Hematopoietic multipotent progenitor cell treated with erythropoietin and hydrocortisone succinate and interleukin-3 and kit ligand, for 17 days (in vitro differentiated cells): ENCODE measurements around the gene CORO2B.

Experiments
- DNase-seq: peaks from one replicate; pipeline ENCODE4 v3.0.0-alpha.2; 2015; ENCODE audit warnings: low spot score

The CORO2B gene

DNA sequence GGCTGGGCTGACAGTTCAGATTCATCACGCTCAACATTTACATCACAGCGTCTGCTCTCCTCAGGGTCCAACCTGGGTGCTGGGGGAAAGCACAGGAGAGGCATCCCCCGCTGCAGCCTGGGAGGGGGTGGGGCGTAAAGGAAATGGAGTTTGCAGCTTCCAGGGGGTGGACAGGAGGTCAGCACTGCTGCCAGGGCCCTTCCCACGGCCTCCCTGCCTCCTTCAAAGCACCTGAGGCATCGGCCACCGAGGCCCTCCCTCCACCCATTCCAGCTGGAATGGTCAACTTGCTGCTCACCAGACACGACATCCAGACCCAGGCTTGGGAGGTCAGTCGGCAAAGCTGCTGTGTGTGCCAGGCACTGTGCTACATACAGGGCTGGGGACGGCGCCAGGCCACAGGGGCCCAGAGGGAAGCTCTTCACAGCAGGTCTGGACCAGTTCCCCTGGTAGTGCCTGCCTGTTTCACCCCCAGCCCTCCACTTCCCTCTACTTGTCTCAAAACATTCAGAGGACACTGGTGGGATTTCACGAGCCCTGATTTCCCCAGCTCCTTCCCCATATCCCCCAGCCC lies 121.2 kb downstream of the CORO2B start:
- DNase-seq = no peak

DNA sequence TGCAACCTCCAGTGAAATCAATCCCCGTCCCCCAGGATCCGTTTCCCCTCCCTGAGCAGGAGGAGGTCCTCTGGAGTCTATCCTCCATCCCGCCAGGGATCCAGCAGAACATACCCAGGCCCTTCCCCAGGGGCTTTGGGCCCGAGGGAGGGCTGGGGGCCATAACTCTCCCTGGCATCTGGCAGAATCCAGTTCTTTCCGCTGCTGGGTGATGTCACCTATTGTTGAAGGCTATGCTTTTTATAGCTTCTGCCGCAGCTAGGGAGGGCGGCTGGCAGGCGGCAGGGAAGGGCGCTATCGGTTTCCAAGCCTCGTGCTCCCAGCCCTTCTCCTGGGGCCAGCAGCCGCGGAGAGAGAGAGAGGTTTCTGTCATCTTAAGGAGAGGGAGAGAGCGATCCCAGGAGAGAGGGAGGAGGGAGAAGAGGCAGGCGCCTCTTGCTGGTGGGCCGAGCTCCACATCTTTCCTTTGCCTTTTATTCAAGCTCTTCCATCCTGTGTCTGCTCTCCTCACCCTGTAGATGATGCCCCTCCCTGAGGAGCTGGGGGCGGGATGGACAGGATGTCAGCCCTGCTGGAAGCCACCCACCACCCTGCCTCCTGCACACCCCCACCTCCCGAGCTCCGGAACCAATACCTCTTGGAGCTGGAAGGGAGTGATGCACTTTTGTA lies 121.8 kb downstream of the CORO2B start:
- DNase-seq = no peak

DNA sequence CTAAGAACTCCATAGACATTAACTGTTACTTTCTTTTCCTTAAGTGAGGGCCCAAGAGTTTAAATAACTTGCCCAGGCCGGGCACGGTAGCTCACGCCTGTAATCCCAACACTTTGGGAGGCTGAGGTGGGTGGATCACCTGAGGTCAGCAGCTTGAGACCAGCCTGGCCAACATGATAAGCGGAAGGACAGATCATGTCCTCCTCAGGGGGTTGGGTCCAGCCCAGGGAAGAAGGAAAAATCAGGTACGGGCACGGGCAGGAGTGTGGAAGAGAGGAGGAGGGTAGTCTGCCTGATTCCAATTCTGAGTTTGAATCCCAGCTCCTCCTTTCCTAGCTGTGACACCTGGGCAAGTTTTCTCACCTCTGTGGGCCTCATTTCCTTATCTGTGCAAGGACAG lies 123.1 kb downstream of the CORO2B start:
- DNase-seq = no peak

DNA sequence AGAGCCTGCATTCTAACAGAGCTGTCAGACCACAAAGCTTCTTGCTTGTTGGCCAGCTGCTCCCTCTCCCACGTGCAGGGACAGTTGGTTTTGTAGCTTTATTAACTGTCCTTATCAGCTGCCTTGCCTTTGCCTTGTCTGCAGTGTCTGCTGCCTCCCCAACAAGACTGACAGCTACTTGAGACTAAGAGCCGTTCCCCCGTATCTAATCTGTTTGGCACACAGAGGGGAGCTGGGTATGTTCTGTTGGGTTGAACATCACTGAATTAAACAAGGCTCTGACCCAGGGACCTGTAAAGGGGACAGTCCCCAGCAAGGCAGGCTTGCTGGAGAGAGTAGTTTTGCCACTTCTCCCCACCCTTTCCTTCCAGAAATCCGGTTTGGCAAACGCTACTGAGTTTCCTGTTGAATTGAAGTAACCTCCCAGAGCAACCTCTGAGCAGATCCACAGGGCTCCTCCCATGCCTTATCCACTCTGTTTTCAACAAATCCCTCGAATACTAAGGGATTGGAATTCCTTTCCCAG lies 125.8 kb downstream of the CORO2B start:
- DNase-seq = peak; percentile 26

DNA sequence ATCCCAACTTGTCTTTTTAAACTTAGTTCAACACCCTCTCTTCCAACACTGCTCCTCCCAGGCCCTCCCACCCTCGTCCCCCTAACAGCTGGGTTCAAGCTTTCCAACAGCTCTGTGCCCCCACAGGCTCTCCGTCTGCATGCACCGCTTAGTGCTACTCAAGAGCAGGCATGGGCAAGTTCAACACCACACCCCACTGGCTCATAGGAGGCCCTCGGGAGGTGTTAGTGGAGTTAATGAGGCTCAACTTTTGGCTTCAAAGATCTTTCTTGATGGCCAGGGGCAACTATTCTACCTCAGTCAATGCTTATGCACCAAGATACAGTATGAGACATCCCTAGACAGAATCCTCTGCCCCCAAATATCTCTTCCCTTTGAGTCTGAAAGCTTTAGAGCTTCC lies 127.5 kb downstream of the CORO2B start:
- no peak for DNase-seq

DNA sequence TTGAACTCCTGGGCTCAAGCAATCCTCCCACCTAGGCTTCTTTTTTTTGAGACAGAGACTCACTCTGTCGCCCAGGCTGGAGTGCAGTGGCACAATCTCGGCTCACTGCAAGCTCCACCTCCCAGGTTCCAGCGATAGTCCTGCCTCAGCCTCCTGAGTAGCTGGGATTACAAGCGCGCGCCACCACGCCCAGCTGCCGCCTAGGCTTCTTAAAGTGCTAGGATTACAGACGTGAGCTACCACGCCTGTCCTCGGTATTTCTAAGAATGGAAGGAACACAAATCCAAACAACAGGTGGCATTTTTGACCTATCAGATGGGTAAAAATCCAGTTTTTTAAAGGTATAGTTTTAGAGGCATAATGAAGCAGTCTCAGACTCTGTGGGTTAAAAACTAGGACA lies 128.1 kb downstream of the CORO2B start:
- DNase-seq = no peak

DNA sequence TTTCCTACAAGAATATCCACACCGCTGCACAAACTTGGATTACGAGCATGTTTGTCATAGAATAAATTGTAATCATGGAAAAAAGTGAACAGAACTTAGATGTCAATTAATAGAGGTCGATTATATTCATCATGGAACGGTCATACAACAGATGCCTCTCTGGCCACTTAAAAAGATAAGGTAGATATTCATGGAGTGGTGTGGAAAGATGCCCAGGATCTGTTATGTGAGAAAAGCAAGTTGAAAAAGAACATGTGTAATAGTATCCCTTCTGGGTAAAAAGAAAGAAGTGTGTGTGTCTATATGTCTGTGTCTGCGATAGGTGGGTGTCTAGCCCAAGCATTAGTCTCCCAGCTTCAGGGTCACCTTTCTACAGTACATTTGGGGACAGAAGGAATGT lies 128.6 kb downstream of the CORO2B start:
- no peak for DNase-seq

DNA sequence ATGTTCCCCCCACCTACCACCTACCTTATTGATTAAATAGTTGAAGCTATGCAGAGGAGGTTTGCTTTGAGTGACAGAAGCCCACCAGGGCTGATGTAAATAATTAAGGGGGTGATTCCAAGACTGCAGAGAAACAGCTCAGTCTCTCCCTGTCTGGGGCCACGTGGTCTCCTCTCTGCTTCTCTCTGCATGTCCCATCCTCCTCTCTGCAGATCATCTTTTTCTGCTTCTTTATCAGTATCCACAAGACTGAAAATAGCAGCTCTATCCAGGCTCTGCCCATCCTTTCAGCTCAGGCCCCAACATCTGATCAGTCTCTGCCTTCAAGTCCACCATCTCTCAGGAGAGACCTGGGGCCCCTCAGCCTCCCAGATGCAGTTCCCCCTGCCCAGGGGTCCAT lies 131.1 kb downstream of the CORO2B start:
- no peak for DNase-seq

DNA sequence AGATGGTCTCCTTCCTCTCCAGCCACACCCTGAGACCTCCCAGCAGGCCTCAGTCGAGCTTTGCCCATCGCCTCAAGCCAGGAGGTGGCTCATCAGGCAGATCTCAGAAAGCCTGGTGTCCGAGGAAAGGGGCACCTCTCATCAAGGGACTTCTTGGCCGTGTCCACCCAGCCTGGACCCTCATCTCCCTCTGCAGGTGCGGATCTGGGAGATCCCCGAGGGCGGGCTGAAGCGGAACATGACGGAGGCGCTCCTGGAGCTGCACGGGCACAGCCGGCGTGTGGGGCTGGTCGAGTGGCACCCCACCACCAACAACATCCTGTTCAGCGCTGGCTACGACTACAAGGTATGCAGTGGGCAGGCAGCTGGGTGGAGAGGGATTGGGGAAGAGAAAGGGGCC lies 131.7 kb downstream of the CORO2B start:
- no peak for DNase-seq

DNA sequence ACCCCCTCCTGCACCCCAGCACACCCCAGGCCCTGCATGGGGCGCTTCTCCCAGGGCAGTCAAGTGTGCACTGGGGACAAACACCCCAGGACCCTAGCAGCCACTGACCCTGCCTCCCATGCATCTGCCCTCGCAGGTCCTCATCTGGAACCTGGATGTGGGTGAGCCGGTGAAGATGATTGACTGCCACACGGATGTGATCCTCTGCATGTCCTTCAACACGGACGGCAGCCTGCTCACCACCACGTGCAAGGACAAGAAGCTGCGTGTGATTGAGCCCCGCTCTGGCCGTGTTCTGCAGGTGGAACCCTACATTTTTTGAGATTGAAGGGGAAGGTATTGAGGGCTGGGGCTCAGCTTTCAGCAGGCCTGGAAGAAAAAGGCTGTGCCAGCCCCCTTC lies 132.6 kb downstream of the CORO2B start:
- no peak for DNase-seq

DNA sequence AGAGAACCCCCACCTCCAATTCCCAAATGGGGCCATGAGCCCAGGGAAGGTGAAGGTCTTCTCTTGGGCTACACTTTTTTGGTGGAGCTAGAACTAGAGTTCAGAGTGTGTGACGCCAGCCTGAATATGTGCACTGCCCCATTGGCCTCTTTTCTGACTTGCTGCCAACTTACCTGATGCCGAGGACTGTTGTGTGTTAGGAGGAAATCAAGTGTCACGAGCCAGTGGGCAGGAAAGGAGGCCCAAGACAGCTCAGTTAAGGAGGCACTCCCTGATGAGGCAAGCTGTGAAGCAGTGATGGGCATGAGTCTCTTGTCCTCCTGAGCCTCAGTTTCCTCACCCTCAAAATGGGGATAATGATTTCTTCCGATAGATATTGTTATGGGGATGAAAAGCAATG lies 134.1 kb downstream of the CORO2B start:
- no peak for DNase-seq

DNA sequence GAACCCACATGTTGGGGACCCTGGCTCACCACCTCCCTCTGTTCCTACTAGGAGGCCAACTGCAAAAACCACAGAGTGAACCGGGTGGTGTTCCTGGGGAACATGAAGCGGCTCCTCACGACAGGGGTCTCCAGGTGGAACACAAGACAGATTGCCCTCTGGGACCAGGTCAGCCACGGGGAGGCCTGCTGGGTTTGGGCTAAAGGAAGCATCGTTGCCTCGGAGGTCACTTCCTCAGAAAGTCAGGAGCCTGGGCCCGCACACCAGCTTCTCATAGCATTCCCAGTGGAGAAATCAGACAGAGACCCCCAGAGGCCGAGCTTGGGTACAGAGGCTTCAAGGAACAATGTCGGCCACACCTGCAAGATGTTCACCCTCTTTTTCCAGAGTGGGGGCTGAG lies 135.1 kb downstream of the CORO2B start:
- DNase-seq = no peak

DNA sequence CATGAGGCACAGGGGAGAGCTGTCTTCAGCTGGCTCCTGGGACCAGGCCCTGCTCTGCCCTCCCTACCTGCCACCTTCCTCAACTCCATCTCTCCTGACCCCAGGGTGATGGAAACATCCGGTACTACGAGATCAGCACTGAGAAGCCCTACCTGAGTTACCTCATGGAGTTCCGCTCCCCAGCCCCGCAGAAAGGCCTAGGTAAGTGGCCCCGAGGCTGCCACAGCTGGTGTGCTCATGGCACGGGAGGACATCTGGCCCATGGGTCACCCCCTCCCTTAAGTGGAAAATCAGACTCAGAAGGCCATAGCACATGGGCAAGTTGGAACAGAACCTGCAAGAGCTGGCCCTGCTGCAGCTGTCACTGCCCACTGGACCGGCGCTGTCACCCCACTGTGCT lies 136.3 kb downstream of the CORO2B start:
- no peak for DNase-seq

DNA sequence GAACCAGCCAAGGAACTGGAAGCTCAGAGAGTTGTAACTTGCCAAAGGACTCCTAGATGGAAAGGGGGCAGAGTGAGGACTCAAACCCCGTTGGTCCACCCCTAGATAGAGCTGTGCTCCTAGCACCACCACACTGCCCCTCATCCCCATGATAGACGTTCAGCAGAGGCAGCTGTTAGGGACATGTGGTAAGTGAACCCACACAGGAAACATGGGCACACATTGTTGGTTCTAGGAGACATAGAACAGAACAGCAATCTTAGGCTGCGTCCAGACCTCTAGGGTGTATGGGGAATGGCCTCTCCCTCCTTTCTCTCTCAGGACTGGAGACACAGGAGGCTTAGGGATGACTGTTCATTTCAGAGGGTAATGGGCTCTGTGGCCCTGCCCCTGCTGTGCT lies 139.2 kb downstream of the CORO2B start:
- DNase-seq = no peak

DNA sequence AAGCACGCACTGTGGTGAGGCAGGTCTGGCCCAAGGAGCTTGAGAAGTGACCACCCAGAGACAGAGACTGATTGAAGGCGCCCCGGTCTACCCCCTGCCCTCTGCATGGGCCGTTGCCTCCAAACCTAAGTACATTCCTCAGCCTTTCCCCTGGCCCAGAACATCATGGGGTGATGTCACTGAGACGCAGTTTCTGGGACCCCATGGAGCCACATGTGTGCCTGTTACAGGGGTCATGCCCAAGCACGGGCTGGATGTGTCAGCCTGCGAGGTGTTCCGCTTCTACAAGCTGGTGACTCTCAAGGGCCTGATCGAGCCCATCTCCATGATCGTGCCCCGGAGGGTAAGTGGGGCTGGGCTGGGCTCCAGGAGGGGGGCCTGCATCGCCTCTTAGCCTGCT lies 139.7 kb downstream of the CORO2B start:
- no peak for DNase-seq

DNA sequence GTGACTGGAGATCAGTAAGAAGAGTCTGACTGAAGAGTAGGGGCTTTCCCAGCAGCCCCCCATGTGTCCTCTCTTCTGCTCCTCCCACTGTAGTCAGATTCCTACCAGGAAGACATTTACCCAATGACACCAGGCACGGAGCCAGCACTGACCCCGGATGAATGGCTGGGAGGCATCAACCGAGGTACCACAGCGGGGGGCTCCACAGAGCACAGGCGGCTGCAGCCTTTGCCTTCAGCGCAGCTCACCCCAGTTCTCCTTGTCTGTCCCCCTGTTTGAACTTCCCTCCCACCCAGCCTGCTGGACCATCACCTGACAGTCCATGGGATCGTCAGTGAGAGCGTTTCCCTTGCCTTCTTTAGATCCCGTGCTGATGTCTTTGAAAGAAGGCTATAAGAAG lies 140.3 kb downstream of the CORO2B start:
- DNase-seq = no peak

DNA sequence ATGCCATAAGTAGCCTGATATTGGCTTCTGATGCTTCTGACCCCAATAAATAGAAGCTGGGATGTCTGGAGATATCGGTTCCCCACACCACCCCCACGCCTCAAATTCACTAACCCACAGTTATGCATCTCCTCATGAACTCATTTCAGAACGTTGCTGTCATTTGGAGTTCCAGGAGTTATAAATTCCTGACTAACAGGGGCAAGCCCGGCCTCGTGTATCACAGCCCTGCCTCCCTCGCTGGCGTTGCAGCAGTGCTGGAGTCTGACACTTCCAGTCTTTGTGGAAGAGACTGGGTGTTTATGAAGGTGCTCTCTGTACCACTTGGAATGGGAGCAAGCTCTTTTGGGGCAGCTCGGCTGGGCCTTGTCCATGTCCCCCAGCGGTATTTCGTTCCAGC lies 140.9 kb downstream of the CORO2B start:
- DNase-seq = no peak

DNA sequence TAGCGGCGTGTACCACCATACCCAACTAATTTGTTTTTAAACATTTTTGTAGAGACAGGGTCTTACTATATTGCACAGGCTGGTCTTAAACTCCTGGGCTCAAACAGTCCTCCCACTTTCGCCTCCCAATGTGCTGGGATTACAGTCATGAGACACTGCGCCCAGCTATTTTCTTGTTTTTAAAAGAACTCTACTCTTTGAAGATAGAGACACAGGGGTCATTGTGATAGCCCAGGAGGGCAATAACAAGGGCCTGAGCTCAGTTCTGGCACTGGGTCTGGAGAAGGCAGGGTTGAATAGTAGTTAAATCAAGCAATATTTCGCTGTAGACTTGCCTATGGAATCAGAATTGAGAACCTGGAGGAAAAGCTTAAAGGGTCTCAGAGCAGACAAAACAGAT lies 143.1 kb downstream of the CORO2B start:
- no peak for DNase-seq

DNA sequence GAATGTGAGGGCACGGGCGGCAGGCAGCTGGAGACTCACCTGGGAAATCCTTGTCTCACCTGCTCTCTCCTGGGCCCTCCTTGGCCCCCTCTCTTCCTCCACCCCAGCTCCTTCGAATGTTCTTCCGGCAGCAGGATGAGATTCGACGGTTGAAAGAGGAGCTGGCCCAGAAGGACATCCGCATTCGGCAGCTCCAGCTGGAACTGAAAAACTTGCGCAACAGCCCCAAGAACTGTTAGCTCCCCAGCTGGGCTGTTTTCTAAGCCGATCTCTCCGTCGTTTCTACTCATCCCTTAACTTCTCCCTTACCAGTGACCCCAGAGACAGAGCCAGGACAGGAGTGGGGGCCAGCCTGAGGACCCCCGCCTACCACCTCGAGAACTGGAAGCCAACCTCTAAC lies 146.9 kb downstream of the CORO2B start:
- no peak for DNase-seq

DNA sequence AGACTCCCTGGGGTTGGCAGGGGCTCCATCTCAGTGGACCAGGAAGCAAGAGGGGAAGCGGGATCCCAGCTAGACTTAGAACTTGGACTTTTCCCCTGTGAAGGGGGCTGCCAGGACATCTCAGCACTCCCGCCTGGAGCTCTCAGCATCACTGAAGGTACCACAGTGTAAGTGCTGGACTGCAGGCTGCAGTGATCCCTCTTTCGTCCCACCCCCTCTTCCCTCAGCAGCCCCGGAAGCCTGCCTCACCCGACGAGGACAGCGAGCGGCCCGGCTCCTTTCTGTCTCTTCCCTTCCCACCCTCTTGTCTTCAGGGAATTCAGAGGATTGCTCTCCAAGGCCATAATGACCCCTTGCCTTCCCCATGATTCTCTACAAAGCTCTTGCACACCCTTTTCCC lies 147.5 kb downstream of the CORO2B start:
- no peak for DNase-seq

DNA sequence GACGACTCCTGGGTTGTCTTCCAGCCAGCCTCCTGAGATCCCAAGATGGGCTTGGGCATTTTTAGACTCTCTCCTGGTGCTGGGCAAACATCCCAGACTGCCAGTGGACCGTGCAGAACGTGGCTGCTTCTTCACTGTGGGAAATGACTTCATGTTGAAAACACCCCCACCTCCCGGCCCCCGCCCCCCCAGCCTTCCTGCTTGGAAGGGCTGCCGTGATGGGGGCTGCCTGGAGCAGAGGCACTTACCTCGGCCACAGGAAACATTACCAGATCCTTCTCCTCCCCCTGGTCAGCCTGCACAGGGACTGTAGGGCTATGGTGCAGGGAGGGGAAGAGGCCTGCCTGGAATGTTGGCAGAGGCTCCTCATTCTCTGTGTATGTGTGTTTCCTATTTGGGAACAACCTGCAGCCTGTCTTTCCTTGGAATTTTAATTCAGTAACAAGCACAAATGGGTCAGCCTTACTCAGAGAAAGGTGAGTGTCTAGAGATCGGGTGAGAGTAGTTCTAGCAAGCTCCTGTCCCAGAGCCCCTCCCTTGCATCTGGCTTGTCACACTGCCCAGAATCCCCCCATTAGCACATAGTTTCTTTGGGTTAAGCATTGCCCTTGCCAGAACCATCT lies 151.1 kb downstream of the CORO2B start:
- DNase-seq = no peak

DNA sequence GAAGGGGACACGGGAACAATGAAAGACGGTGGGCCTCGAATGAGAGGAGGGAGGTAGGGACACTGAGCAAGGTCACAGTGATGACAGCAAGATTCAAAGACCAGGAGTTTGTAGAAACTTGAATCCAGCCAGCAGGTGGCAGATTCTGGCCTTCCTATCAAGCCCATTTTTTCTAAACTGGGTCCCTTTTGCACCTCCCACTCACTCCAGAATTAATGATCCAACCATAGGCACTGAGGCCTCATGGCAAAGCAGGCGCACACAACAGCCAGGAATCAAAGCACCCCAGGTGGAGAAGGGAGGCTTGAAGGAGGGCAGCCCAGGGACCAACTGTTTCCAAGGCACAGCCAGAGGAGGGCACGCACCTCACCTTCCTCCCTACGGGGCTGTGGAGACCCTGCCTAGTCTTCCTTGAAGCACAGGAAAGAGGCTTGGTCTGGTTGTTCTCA lies 151.7 kb downstream of the CORO2B start:
- DNase-seq = no peak
